ENCODE data around the gene RAVER1. TPM values are rescaled to one million over a fixed set of nuclear protein-coding genes. Genes with fewer than 3 reads are reported as not detected.

RAVER1 gene
- total and polyA plus RNA-seq, 2 of the 13 experiments (the other 11 are each of a cell fraction or from before 2014, with no cell fraction given), result 3.6 to 7.9 TPM

DNA sequence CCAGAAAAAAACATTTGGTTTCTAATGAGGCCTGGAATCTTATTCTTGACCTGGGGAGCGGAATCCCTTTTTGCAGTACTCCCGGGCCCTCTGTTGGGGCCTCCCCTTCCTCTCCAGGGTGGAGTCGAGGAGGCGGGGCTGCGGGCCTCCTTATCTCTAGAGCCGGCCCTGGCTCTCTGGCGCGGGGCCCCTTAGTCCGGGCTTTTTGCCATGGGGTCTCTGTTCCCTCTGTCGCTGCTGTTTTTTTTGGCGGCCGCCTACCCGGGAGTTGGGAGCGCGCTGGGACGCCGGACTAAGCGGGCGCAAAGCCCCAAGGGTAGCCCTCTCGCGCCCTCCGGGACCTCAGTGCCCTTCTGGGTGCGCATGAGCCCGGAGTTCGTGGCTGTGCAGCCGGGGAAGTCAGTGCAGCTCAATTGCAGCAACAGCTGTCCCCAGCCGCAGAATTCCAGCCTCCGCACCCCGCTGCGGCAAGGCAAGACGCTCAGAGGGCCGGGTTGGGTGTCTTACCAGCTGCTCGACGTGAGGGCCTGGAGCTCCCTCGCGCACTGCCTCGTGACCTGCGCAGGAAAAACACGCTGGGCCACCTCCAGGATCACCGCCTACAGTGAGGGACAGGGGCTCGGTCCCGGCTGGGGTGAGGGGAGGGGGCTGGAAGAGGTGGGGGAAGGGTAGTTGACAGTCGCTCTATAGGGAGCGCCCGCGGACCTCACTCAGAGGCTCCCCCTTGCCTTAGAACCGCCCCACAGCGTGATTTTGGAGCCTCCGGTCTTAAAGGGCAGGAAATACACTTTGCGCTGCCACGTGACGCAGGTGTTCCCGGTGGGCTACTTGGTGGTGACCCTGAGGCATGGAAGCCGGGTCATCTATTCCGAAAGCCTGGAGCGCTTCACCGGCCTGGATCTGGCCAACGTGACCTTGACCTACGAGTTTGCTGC is 46.3 kb downstream of the RAVER1 start, which contains the start of gene ICAM4 (continued):
- peak; percentile 19 for TF ChIP-seq TEAD3 (CRISPR knock-in tag; optimal IDR thresholded peaks at IDR 0.05; ENCODE audit: borderline replicate concordance)
- TF ChIP-seq, protein P1, sequence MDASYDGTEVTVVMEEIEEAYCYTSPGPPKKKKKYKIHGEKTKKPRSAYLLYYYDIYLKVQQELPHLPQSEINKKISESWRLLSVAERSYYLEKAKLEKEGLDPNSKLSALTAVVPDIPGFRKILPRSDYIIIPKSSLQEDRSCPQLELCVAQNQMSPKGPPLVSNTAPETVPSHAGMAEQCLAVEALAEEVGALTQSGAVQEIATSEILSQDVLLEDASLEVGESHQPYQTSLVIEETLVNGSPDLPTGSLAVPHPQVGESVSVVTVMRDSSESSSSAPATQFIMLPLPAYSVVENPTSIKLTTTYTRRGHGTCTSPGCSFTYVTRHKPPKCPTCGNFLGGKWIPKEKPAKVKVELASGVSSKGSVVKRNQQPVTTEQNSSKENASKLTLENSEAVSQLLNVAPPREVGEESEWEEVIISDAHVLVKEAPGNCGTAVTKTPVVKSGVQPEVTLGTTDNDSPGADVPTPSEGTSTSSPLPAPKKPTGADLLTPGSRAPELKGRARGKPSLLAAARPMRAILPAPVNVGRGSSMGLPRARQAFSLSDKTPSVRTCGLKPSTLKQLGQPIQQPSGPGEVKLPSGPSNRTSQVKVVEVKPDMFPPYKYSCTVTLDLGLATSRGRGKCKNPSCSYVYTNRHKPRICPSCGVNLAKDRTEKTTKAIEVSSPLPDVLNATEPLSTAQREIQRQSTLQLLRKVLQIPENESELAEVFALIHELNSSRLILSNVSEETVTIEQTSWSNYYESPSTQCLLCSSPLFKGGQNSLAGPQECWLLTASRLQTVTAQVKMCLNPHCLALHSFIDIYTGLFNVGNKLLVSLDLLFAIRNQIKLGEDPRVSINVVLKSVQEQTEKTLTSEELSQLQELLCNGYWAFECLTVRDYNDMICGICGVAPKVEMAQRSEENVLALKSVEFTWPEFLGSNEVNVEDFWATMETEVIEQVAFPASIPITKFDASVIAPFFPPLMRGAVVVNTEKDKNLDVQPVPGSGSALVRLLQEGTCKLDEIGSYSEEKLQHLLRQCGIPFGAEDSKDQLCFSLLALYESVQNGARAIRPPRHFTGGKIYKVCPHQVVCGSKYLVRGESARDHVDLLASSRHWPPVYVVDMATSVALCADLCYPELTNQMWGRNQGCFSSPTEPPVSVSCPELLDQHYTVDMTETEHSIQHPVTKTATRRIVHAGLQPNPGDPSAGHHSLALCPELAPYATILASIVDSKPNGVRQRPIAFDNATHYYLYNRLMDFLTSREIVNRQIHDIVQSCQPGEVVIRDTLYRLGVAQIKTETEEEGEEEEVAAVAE (CRISPR knock-in tag; IDR thresholded peaks at IDR 0.05; ENCODE audit: borderline replicate concordance), result 0 out of 2 replicates have a peak, but pooled peaks have one; percentile 26
- no peak for TF ChIP-seq SP4 (CRISPR knock-in tag; IDR thresholded peaks at IDR 0.05)
- peak; percentile 43; the same call in 1 of the 2 replicates for TF ChIP-seq ZFX (CRISPR knock-in tag; IDR thresholded peaks at IDR 0.05; ENCODE audit: low read depth)
- TF ChIP-seq, protein P2, sequence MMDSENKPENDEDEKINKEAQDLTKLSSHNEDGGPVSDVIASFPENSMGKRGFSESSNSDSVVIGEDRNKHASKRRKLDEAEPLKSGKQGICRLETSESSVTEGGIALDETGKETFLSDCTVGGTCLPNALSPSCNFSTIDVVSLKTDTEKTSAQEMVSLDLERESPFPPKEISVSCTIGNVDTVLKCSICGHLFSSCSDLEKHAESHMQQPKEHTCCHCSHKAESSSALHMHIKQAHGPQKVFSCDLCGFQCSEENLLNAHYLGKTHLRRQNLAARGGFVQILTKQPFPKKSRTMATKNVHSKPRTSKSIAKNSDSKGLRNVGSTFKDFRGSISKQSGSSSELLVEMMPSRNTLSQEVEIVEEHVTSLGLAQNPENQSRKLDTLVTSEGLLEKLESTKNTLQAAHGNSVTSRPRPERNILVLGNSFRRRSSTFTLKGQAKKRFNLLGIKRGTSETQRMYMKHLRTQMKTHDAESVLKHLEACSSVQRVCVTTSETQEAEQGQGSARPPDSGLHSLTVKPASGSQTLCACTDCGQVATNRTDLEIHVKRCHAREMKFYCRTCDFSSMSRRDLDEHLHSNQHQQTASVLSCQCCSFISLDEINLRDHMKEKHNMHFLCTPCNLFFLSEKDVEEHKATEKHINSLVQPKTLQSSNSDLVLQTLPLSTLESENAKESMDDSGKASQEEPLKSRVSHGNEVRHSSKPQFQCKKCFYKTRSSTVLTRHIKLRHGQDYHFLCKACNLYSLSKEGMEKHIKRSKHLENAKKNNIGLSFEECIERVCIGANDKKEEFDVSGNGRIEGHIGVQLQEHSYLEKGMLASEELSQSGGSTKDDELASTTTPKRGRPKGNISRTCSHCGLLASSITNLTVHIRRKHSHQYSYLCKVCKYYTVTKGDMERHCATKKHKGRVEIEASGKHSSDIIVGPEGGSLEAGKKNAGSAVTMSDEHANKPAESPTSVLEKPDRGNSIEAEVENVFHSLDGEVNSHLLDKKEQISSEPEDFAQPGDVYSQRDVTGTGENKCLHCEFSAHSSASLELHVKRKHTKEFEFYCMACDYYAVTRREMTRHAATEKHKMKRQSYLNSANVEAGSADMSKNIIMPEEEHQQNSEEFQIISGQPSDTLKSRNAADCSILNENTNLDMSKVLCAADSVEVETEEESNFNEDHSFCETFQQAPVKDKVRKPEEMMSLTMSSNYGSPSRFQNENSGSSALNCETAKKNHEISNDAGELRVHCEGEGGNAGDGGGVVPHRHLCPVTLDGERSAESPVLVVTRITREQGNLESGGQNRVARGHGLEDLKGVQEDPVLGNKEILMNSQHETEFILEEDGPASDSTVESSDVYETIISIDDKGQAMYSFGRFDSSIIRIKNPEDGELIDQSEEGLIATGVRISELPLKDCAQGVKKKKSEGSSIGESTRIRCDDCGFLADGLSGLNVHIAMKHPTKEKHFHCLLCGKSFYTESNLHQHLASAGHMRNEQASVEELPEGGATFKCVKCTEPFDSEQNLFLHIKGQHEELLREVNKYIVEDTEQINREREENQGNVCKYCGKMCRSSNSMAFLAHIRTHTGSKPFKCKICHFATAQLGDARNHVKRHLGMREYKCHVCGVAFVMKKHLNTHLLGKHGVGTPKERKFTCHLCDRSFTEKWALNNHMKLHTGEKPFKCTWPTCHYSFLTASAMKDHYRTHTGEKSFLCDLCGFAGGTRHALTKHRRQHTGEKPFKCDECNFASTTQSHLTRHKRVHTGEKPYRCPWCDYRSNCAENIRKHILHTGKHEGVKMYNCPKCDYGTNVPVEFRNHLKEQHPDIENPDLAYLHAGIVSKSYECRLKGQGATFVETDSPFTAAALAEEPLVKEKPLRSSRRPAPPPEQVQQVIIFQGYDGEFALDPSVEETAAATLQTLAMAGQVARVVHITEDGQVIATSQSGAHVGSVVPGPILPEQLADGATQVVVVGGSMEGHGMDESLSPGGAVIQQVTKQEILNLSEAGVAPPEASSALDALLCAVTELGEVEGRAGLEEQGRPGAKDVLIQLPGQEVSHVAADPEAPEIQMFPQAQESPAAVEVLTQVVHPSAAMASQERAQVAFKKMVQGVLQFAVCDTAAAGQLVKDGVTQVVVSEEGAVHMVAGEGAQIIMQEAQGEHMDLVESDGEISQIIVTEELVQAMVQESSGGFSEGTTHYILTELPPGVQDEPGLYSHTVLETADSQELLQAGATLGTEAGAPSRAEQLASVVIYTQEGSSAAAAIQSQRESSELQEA (CRISPR knock-in tag; IDR thresholded peaks at IDR 0.05; ENCODE audit: not compliant biosample characterization), result peak; percentile 22
- peak; percentile 7; the same call in 1 of the 2 replicates for TF ChIP-seq NR2F6 (IDR thresholded peaks at IDR 0.05)
- peak; percentile 34; the same call in 1 of the 2 replicates for TF ChIP-seq NR2F6 (CRISPR knock-in tag; IDR thresholded peaks at IDR 0.05)
- no peak for TF ChIP-seq ZNF660 (CRISPR knock-in tag; IDR thresholded peaks at IDR 0.05; ENCODE audit: borderline replicate concordance, low read depth)
- TF ChIP-seq TBX2 (CRISPR knock-in tag; IDR thresholded peaks at IDR 0.05; ENCODE audit: borderline replicate concordance), result no peak
- TF ChIP-seq TCF12 (IDR thresholded peaks at IDR 0.05), result no peak
- TF ChIP-seq TCF12 (CRISPR knock-in tag; IDR thresholded peaks at IDR 0.05), result 0 out of 2 replicates have a peak, but pooled peaks have one; percentile 18
- TF ChIP-seq, protein P3, sequence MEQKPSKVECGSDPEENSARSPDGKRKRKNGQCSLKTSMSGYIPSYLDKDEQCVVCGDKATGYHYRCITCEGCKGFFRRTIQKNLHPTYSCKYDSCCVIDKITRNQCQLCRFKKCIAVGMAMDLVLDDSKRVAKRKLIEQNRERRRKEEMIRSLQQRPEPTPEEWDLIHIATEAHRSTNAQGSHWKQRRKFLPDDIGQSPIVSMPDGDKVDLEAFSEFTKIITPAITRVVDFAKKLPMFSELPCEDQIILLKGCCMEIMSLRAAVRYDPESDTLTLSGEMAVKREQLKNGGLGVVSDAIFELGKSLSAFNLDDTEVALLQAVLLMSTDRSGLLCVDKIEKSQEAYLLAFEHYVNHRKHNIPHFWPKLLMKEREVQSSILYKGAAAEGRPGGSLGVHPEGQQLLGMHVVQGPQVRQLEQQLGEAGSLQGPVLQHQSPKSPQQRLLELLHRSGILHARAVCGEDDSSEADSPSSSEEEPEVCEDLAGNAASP (CRISPR knock-in tag; IDR thresholded peaks at IDR 0.05; ENCODE audit: borderline replicate concordance), result peak; percentile 38; the same call in 1 of the 2 replicates

Measured in HepG2 (cell line).